ENCODE data around the gene LAMTOR3. TPM values are rescaled to one million over a fixed set of nuclear protein-coding genes. Genes with fewer than 3 reads are reported as not detected.

Gene LAMTOR3
- total RNA-seq, 4 donors from 2014 or later = 36.0 to 61.0 (median 49.9) TPM

GRCh38 chr4:99918656-99919055, 24.4 kb upstream of the LAMTOR3 start:
- Histone ChIP-seq H3K9me3 (peaks cover 0 to 4% (median 0%) of the 10 kb centered on the region in 3 donors), H3K27me3 (no peaks in the 10 kb centered on the region), H3K4me3 (no peak overlapping the region), H3K27ac (no peak overlapping the region), H3K4me1 (no peaks in the 10 kb centered on the region), H3K36me3 (peaks cover 0 to 95% (median 4%) of the 10 kb centered on the region in 3 donors)
- TF ChIP-seq POLR2A (IDR thresholded peaks at IDR 0.05) (no peak), CTCF (IDR thresholded peaks at IDR 0.05) (no peak)
- WGBS, 2 donors = 94 to 100% methylated on average over 2 of the region's 2 CpGs
- no peak for DNase-seq
- intact Hi-C loops (cut with DNase I) = no loop called here

- 96 to 98% methylated on average over 3 of the region's 3 CpGs for WGBS, 2 donors
- DNase-seq = no peak
- intact Hi-C loops (cut with DNase I) = no loop called here
- H3K4me1 ChIP-seq = no peaks in the 10 kb centered on the region
- H3K27ac ChIP-seq = no peak overlapping the region
- no peaks in the 10 kb centered on the region for H3K27me3 ChIP-seq
- TF ChIP-seq POLR2A (IDR thresholded peaks at IDR 0.05) = no peak
- peaks cover 0 to 86% (median under 1%) of the 10 kb centered on the region in 3 donors for H3K36me3 ChIP-seq
- H3K9me3 ChIP-seq = peaks cover 0 to 4% (median 0%) of the 10 kb centered on the region in 3 donors
- no peak overlapping the region for H3K4me3 ChIP-seq
These were observed 23.3 kb upstream of the LAMTOR3 start for GRCh38 chr4:99917575-99917974.

GRCh38 chr4:99915449-99915848, 21.2 kb upstream of the LAMTOR3 start:
- no peaks in the 10 kb centered on the region for H3K4me1 ChIP-seq
- intact Hi-C loops (cut with DNase I) = no loop called here
- 77 to 88% methylated on average over 2 of the region's 2 CpGs for WGBS, 2 donors
- no peak overlapping the region for H3K4me3 ChIP-seq
- H3K27ac ChIP-seq = no peak overlapping the region
- H3K27me3 ChIP-seq = no peaks in the 10 kb centered on the region
- TF ChIP-seq POLR2A (IDR thresholded peaks at IDR 0.05) (no peak), CTCF (IDR thresholded peaks at IDR 0.05) (no peak)
- peaks cover 0 to 4% (median 0%) of the 10 kb centered on the region in 3 donors for H3K9me3 ChIP-seq
- DNase-seq = no peak
- H3K36me3 ChIP-seq = peaks cover 0 to 72% (median 0%) of the 10 kb centered on the region in 3 donors

GRCh38 chr4:99894998-99895397, 771 bp upstream of the LAMTOR3 start:
- no peak for TF ChIP-seq POLR2A (IDR thresholded peaks at IDR 0.05)
- TF ChIP-seq CTCF (IDR thresholded peaks at IDR 0.05) = no peak
- H3K9me3 ChIP-seq = no peaks in the 10 kb centered on the region
- DNase-seq = no peak
- H3K27ac ChIP-seq = peak overlapping the region in 3 of 4 donors; percentile 93 to 96 (median 93)
- 95 to 96% methylated on average over 16 of the region's 16 CpGs for WGBS, 2 donors
- H3K4me1 ChIP-seq = peaks cover 9 to 47% (median 17%) of the 10 kb centered on the region in 3 donors
- H3K4me3 ChIP-seq = peak overlapping the region; percentile 72 to 95 (median 80)
- H3K36me3 ChIP-seq = peaks cover 0 to 23% (median 0%) of the 10 kb centered on the region in 3 donors
- intact Hi-C loops (cut with DNase I) = loop anchor here (10.0 kb wide), 1 partner anchor 50 kb away; the partner anchor contains the start of gene DNAJB14
- no peaks in the 10 kb centered on the region for H3K27me3 ChIP-seq

- intact Hi-C loops (cut with DNase I) = loop anchor here (10.0 kb wide), 1 partner anchor 51 kb away; the partner anchor contains the start of gene DNAJB14
- H3K36me3 ChIP-seq = peaks cover 0 to 24% (median 0%) of the 10 kb centered on the region in 3 donors
These were observed 427 bp downstream of the LAMTOR3 start for GRCh38 chr4:99893839-99894160.

More at GRCh38 chr4:99893839-99894160, 427 bp downstream of the LAMTOR3 start:
- peak overlapping the region; percentile 72 to 95 (median 80) for H3K4me3 ChIP-seq
- TF ChIP-seq CTCF (IDR thresholded peaks at IDR 0.05) (no peak), POLR2A (IDR thresholded peaks at IDR 0.05) (no peak)
- no peak for DNase-seq
- H3K27me3 ChIP-seq = no peaks in the 10 kb centered on the region
- peaks cover 9 to 58% (median 17%) of the 10 kb centered on the region in 3 donors for H3K4me1 ChIP-seq
- WGBS, 2 donors = 3% methylated on average over 5 to 8 of the region's 12 CpGs
- H3K9me3 ChIP-seq = no peaks in the 10 kb centered on the region
- peak overlapping the region; percentile 93 to 96 (median 93) for H3K27ac ChIP-seq
